Stimulated activated CD8-positive, alpha-beta memory T cell treated with anti-CD3 and anti-CD28 coated beads, Interleukin-4, amount 100 ng/mL, for 24 hours (primary cell): ENCODE measurements around the gene EFCAB10.
"Not testable (repeated sequence)": the region's sequence is repeated elsewhere in the genome, so short reads cannot be mapped to it uniquely, and the experiment has no call there.

Experiments used
- DNase-seq: peaks from one replicate; pipeline ENCODE4 v3.0.0-alpha.2; 2020; ENCODE audit warnings: low read depth

EFCAB10 gene

GRCh38 chr7:105599080-105599479 is 17.8 kb upstream of the EFCAB10 start:
- not testable (repeated sequence) for DNase-seq

GRCh38 chr7:105596866-105597265 is 15.6 kb upstream of the EFCAB10 start:
- no peak for DNase-seq

GRCh38 chr7:105594034-105594433 is 12.7 kb upstream of the EFCAB10 start:
- DNase-seq, result no peak

GRCh38 chr7:105591522-105591921 is 10.2 kb upstream of the EFCAB10 start:
- no peak for DNase-seq

- no peak for DNase-seq
Observed at GRCh38 chr7:105590793-105591192, 9.5 kb upstream of the EFCAB10 start.

GRCh38 chr7:105589356-105590077 is 8.2 kb upstream of the EFCAB10 start:
- peak; percentile 19 for DNase-seq

GRCh38 chr7:105587909-105588635 is 6.8 kb upstream of the EFCAB10 start:
- DNase-seq, result no peak

GRCh38 chr7:105585850-105586500 is 4.7 kb upstream of the EFCAB10 start:
- no peak for DNase-seq

- no peak for DNase-seq
Observed at GRCh38 chr7:105584165-105584564, 2.9 kb upstream of the EFCAB10 start.

- DNase-seq, result no peak
Observed at GRCh38 chr7:105583061-105583460, 1.8 kb upstream of the EFCAB10 start.

- no peak for DNase-seq
Observed at GRCh38 chr7:105580022-105580740, 1.1 kb downstream of the EFCAB10 start.

GRCh38 chr7:105578496-105578895 is 2.8 kb downstream of the EFCAB10 start:
- DNase-seq, result no peak

GRCh38 chr7:105577251-105577650 is 4.0 kb downstream of the EFCAB10 start:
- DNase-seq, result no peak

GRCh38 chr7:105571891-105572290 is 9.4 kb downstream of the EFCAB10 start:
- DNase-seq, result no peak

GRCh38 chr7:105567821-105568220 is 13.5 kb downstream of the EFCAB10 start:
- DNase-seq, result no peak

- DNase-seq, result no peak
Observed at GRCh38 chr7:105567024-105567423, 14.3 kb downstream of the EFCAB10 start.

- no peak for DNase-seq
Observed at GRCh38 chr7:105565190-105565589, 16.1 kb downstream of the EFCAB10 start.

GRCh38 chr7:105559926-105560325 is 21.4 kb downstream of the EFCAB10 start:
- DNase-seq, result no peak

- no peak for DNase-seq
Observed at GRCh38 chr7:105538339-105538738, 43.0 kb downstream of the EFCAB10 start.

GRCh38 chr7:105532709-105533460 is 48.4 kb downstream of the EFCAB10 start:
- no peak for DNase-seq

- peak; percentile 83 for DNase-seq
Observed at GRCh38 chr7:105531792-105532671, 49.3 kb downstream of the EFCAB10 start, which contains the start of gene RINT1. Gene RINT1 (plus strand): TSS chr7:105532201. CDS start chr7:105532316, 115 bp downstream.
